ENCODE measurements around the gene RTL3. TPM values are rescaled to one million over a fixed set of nuclear protein-coding genes. Genes with fewer than 3 reads are reported as not detected.

Gene RTL3
- polyA plus RNA-seq (2013, experiment 1 of 2): not detected
- polyA plus RNA-seq (2013, experiment 2 of 2): not detected

GRCh38 chrX:78658845-78659744 lies at the start of gene RTL3:
Gene RTL3, minus strand, starts transcription at chrX:78659328. Its CDS starts 908 bp downstream, at chrX:78658420.
- no peak within 1 kb of the TSS for H3K27ac ChIP-seq (ENCODE audit: low read depth, low read length, severe bottlenecking)
- WGBS, 2 experiments (ENCODE audit: insufficient coverage in 2 of 2): no CpG with 5 or more reads among the region's 3 CpGs
- no peak within 1 kb of the TSS for H3K4me3 ChIP-seq (ENCODE audit: extremely low read depth, insufficient read depth, low read length, poor library complexity, severe bottlenecking)
- no peaks in the 10 kb centered on the region for H3K4me1 ChIP-seq (ENCODE audit: control insufficient read depth, insufficient read depth, low read length, poor library complexity, severe bottlenecking)
- H3K9me3 ChIP-seq (ENCODE audit: control insufficient read depth, low read length): no peaks in the 10 kb centered on the region
- H3K36me3 ChIP-seq (ENCODE audit: control insufficient read depth, insufficient read depth, low read length): no peaks in the 10 kb centered on the region

DNA sequence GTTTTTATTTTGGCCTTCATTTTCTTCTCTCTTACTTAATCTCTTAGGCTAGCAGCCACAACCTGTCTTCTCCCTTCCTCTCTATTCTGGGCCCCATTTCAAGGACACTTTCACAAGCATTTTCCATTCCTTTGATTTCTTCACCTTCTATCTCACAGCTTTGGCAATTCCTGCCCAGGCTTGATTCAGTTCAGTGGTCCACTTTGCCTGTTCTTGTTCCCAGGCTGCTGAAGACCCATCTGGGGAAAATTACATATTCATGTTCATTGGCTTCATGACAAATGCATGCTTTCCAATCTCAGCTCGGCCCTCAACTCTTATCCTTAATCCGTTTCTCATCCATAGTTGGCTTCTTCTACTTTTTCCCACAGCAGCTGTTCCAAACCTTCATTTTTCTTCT lies 49.7 kb upstream of the RTL3 start:
- H3K4me1 ChIP-seq (ENCODE audit: control insufficient read depth, insufficient read depth, low read length, poor library complexity, severe bottlenecking): no peaks in the 10 kb centered on the region
- H3K27ac ChIP-seq (ENCODE audit: low read depth, low read length, severe bottlenecking): no peak overlapping the region
- H3K36me3 ChIP-seq (ENCODE audit: control insufficient read depth, insufficient read depth, low read length): no peaks in the 10 kb centered on the region
- no peaks in the 10 kb centered on the region for H3K9me3 ChIP-seq (ENCODE audit: control insufficient read depth, low read length)
- 83% methylated on average over 1 to 2 of the region's 2 CpGs for WGBS, 2 experiments (ENCODE audit: insufficient coverage in 2 of 2)
- no peak overlapping the region for H3K4me3 ChIP-seq (ENCODE audit: extremely low read depth, insufficient read depth, low read length, poor library complexity, severe bottlenecking)

- H3K27ac ChIP-seq (ENCODE audit: low read depth, low read length, severe bottlenecking): no peak overlapping the region
- WGBS, 2 experiments (ENCODE audit: insufficient coverage in 2 of 2): no CpG with 5 or more reads among the region's 2 CpGs
- no peaks in the 10 kb centered on the region for H3K9me3 ChIP-seq (ENCODE audit: control insufficient read depth, low read length)
- H3K4me3 ChIP-seq (ENCODE audit: extremely low read depth, insufficient read depth, low read length, poor library complexity, severe bottlenecking): no peak overlapping the region
- H3K4me1 ChIP-seq (ENCODE audit: control insufficient read depth, insufficient read depth, low read length, poor library complexity, severe bottlenecking): no peaks in the 10 kb centered on the region
- no peaks in the 10 kb centered on the region for H3K36me3 ChIP-seq (ENCODE audit: control insufficient read depth, insufficient read depth, low read length)
These were observed 49.1 kb upstream of the RTL3 start for GRCh38 chrX:78708262-78708661.

DNA sequence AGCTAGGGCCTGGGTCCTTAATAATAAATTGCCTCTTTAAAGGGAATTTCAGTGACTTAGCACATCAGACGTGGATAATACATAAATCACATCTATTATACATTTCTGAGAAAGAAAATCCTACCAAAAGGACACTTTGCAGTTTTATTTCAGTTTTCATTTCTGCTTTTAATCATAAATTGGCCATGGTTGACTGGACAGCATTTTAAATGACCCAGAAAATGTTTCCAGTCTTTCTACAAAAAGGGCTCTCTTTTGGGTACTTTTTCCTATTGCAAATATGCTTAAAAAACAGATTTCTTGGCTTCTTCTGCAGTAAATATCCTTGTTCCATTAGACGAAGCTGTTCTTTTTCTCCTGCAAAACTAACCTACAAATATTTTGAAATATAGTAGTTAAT lies 46.9 kb upstream of the RTL3 start:
- H3K4me1 ChIP-seq (ENCODE audit: control insufficient read depth, insufficient read depth, low read length, poor library complexity, severe bottlenecking): no peaks in the 10 kb centered on the region
- no peaks in the 10 kb centered on the region for H3K36me3 ChIP-seq (ENCODE audit: control insufficient read depth, insufficient read depth, low read length)
- H3K4me3 ChIP-seq (ENCODE audit: extremely low read depth, insufficient read depth, low read length, poor library complexity, severe bottlenecking): no peak overlapping the region
- H3K27ac ChIP-seq (ENCODE audit: low read depth, low read length, severe bottlenecking): no peak overlapping the region
- no CpG with 5 or more reads among the region's 2 CpGs for WGBS, 2 experiments (ENCODE audit: insufficient coverage in 2 of 2)
- no peaks in the 10 kb centered on the region for H3K9me3 ChIP-seq (ENCODE audit: control insufficient read depth, low read length)

GRCh38 chrX:78693536-78693935 lies 34.4 kb upstream of the RTL3 start:
- no peak overlapping the region for H3K27ac ChIP-seq (ENCODE audit: low read depth, low read length, severe bottlenecking)
- 80% methylated on average over 1 of the region's 3 CpGs; no CpG with 5 or more reads in 1 of the 2 experiments for WGBS, 2 experiments (ENCODE audit: insufficient coverage in 2 of 2)
- H3K4me1 ChIP-seq (ENCODE audit: control insufficient read depth, insufficient read depth, low read length, poor library complexity, severe bottlenecking): no peaks in the 10 kb centered on the region
- H3K9me3 ChIP-seq (ENCODE audit: control insufficient read depth, low read length): no peaks in the 10 kb centered on the region
- H3K36me3 ChIP-seq (ENCODE audit: control insufficient read depth, insufficient read depth, low read length): no peaks in the 10 kb centered on the region
- no peak overlapping the region for H3K4me3 ChIP-seq (ENCODE audit: extremely low read depth, insufficient read depth, low read length, poor library complexity, severe bottlenecking)

DNA sequence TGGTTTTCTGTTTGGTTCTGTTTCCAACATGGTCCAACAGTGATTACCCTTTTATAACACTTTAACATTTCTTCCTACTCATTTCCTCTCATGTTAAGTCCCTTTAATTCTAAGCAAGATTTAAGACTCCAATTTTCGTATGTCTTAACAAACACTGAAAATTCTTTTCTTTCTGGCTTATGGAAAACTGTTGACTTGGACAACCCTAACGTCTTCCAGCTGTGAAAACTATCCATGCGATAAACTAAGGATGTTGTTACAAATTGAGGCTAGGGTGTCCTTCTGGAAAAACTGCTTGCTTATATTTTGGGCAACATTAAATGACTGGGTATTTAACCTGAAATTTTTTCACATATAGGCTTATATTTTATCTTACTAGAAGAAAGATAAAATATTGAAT lies 33.9 kb upstream of the RTL3 start:
- no CpG with 5 or more reads among the region's 3 CpGs for WGBS, 2 experiments (ENCODE audit: insufficient coverage in 2 of 2)
- H3K27ac ChIP-seq (ENCODE audit: low read depth, low read length, severe bottlenecking): no peak overlapping the region
- no peak overlapping the region for H3K4me3 ChIP-seq (ENCODE audit: extremely low read depth, insufficient read depth, low read length, poor library complexity, severe bottlenecking)

GRCh38 chrX:78687586-78687985 lies 28.5 kb upstream of the RTL3 start:
- Histone ChIP-seq H3K9me3 (ENCODE audit: control insufficient read depth, low read length) (no peaks in the 10 kb centered on the region), H3K36me3 (ENCODE audit: control insufficient read depth, insufficient read depth, low read length) (no peaks in the 10 kb centered on the region), H3K4me1 (ENCODE audit: control insufficient read depth, insufficient read depth, low read length, poor library complexity, severe bottlenecking) (no peaks in the 10 kb centered on the region), H3K27ac (ENCODE audit: low read depth, low read length, severe bottlenecking) (no peak overlapping the region), H3K4me3 (ENCODE audit: extremely low read depth, insufficient read depth, low read length, poor library complexity, severe bottlenecking) (no peak overlapping the region)
- WGBS, 2 experiments (ENCODE audit: insufficient coverage in 2 of 2): no CpG with 5 or more reads among the region's 2 CpGs

More for the DNA sequence above, 33.9 kb upstream of the RTL3 start:
- H3K36me3 ChIP-seq (ENCODE audit: control insufficient read depth, insufficient read depth, low read length): no peaks in the 10 kb centered on the region
- H3K9me3 ChIP-seq (ENCODE audit: control insufficient read depth, low read length): no peaks in the 10 kb centered on the region
- H3K4me1 ChIP-seq (ENCODE audit: control insufficient read depth, insufficient read depth, low read length, poor library complexity, severe bottlenecking): no peaks in the 10 kb centered on the region

GRCh38 chrX:78673246-78673645 lies 14.1 kb upstream of the RTL3 start:
- Histone ChIP-seq H3K27ac (ENCODE audit: low read depth, low read length, severe bottlenecking) (no peak overlapping the region), H3K9me3 (ENCODE audit: control insufficient read depth, low read length) (no peaks in the 10 kb centered on the region), H3K4me1 (ENCODE audit: control insufficient read depth, insufficient read depth, low read length, poor library complexity, severe bottlenecking) (no peaks in the 10 kb centered on the region), H3K4me3 (ENCODE audit: extremely low read depth, insufficient read depth, low read length, poor library complexity, severe bottlenecking) (no peak overlapping the region), H3K36me3 (ENCODE audit: control insufficient read depth, insufficient read depth, low read length) (no peaks in the 10 kb centered on the region)

DNA sequence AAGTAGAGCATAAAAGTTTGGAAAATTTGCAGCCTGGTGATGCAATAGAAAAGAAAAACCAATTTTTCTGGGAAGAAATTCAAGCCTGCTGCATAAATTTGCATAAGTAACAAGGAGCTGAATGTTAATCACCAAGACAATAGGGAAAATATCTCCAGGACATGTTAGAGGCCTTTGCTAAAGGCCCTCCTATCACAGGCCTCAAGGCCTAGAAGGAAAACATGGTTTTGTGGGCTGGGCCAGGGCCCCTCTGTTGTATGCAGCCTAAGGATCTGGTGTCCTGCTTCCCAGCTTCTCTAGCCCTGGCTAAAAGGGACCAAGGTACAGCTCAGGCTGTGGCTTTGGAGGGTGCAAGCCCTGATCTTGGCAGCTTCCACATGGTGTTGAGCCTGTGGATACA lies 6.2 kb upstream of the RTL3 start:
- Histone ChIP-seq H3K36me3 (ENCODE audit: control insufficient read depth, insufficient read depth, low read length) (no peaks in the 10 kb centered on the region), H3K4me3 (ENCODE audit: extremely low read depth, insufficient read depth, low read length, poor library complexity, severe bottlenecking) (no peak overlapping the region), H3K9me3 (ENCODE audit: control insufficient read depth, low read length) (no peaks in the 10 kb centered on the region), H3K27ac (ENCODE audit: low read depth, low read length, severe bottlenecking) (no peak overlapping the region), H3K4me1 (ENCODE audit: control insufficient read depth, insufficient read depth, low read length, poor library complexity, severe bottlenecking) (peaks cover 9% of the 10 kb centered on the region)

GRCh38 chrX:78661836-78662235 lies 2.7 kb upstream of the RTL3 start:
- WGBS, 2 experiments (ENCODE audit: insufficient coverage in 2 of 2): no CpG with 5 or more reads among the region's 3 CpGs
- Histone ChIP-seq H3K36me3 (ENCODE audit: control insufficient read depth, insufficient read depth, low read length) (no peaks in the 10 kb centered on the region), H3K27ac (ENCODE audit: low read depth, low read length, severe bottlenecking) (no peak overlapping the region), H3K4me1 (ENCODE audit: control insufficient read depth, insufficient read depth, low read length, poor library complexity, severe bottlenecking) (peaks cover 9% of the 10 kb centered on the region), H3K4me3 (ENCODE audit: extremely low read depth, insufficient read depth, low read length, poor library complexity, severe bottlenecking) (no peak overlapping the region), H3K9me3 (ENCODE audit: control insufficient read depth, low read length) (no peaks in the 10 kb centered on the region)

DNA sequence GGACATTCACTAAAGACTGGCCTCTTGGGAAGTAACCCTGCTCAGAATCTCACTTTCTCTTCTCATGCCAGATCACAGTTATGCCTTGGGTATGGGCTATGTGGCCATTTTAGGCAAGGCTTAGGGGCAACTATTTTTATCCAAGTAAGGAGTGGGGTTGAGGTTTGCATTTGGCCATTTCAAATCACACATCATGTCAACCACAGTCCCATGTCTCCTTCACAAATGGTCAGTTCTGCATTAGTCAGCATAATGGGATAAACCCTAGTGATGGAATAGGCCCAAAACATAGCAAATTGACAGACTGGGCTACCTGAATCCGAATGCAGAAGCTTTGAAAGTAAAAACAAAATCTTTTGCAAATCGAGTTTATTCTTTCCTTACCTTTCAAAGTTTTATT lies 827 bp upstream of the RTL3 start:
- Histone ChIP-seq H3K9me3 (ENCODE audit: control insufficient read depth, low read length) (no peaks in the 10 kb centered on the region), H3K4me3 (ENCODE audit: extremely low read depth, insufficient read depth, low read length, poor library complexity, severe bottlenecking) (no peak overlapping the region), H3K36me3 (ENCODE audit: control insufficient read depth, insufficient read depth, low read length) (no peaks in the 10 kb centered on the region), H3K27ac (ENCODE audit: low read depth, low read length, severe bottlenecking) (no peak overlapping the region), H3K4me1 (ENCODE audit: control insufficient read depth, insufficient read depth, low read length, poor library complexity, severe bottlenecking) (peaks cover under 1% of the 10 kb centered on the region)
- no CpG with 5 or more reads among the region's 2 CpGs for WGBS, 2 experiments (ENCODE audit: insufficient coverage in 2 of 2)

All from mesodermal cell (in vitro differentiated cells).